Muscle layer of duodenum (tissue), 2 donors: ENCODE measurements around the gene PACC1.
A peak's percentile ranks its signal among the peaks of the same experiment; 100 is the strongest.

Experiments
- H3K27ac ChIP-seq: one replicate; pipeline ENCODE4 v1.7.0; 2013; ENCODE audit warnings: mild to moderate bottlenecking, low read length
- H3K27me3 ChIP-seq: one replicate; pipeline ENCODE4 v1.7.0; 2013; ENCODE audit warnings: low read depth, mild to moderate bottlenecking, control low read depth, low read length
- H3K36me3 ChIP-seq, 2 donors: one replicate each; pipeline ENCODE4 v1.7.0; 2013; ENCODE audit warnings: low read length in 2 of 2, control low read depth in 1 of 2, mild to moderate bottlenecking in 1 of 2; ENCODE audit not compliant: insufficient read depth in 2 of 2, control insufficient read depth in 1 of 2
- H3K4me1 ChIP-seq, 2 donors: one replicate each; pipeline ENCODE4 v1.7.0; 2013; ENCODE audit warnings: low read length in 2 of 2, mild to moderate bottlenecking in 2 of 2, control low read depth in 1 of 2, moderate library complexity in 1 of 2; ENCODE audit not compliant: insufficient read depth in 2 of 2, control insufficient read depth in 1 of 2
- H3K4me3 ChIP-seq, 2 donors: one replicate each; pipeline ENCODE4 v1.7.0; 2013; ENCODE audit warnings: low read length in 2 of 2, low read depth in 1 of 2, mild to moderate bottlenecking in 1 of 2
- H3K9me3 ChIP-seq, 2 donors: one replicate each; pipeline ENCODE4 v1.7.0; 2013; ENCODE audit warnings: low read length in 2 of 2, control low read depth in 1 of 2, mild to moderate bottlenecking in 1 of 2; ENCODE audit not compliant: control insufficient read depth in 1 of 2
- donor health status: healthy.

PACC1 gene

DNA sequence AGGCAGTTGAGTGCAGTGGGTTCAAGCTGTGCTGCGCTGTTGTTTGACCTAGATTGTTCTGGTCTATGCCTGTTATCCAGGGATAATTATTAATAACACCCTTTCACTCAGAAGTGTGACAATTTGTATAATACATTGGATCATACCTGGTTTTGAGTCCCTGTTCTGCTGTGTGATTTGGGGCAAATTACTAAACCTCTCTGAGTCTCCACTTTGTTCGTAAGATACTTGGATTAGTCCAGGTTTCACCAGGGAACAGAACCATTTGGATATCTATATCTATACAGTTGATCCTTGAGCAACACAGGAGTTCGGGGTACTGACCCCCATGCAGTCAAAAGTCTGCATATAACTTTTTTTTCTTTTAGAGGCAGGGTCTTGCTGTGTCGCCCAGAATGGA, 20.3 kb upstream of the PACC1 start:
- no peaks in the 10 kb centered on the region for H3K27me3 ChIP-seq
- H3K36me3 ChIP-seq, result no peaks in the 10 kb centered on the region
- no peak overlapping the region for H3K27ac ChIP-seq
- H3K4me3 ChIP-seq, result no peak overlapping the region
- peaks cover 6 to 18% of the 10 kb centered on the region in 2 donors for H3K4me1 ChIP-seq
- no peaks in the 10 kb centered on the region for H3K9me3 ChIP-seq

DNA sequence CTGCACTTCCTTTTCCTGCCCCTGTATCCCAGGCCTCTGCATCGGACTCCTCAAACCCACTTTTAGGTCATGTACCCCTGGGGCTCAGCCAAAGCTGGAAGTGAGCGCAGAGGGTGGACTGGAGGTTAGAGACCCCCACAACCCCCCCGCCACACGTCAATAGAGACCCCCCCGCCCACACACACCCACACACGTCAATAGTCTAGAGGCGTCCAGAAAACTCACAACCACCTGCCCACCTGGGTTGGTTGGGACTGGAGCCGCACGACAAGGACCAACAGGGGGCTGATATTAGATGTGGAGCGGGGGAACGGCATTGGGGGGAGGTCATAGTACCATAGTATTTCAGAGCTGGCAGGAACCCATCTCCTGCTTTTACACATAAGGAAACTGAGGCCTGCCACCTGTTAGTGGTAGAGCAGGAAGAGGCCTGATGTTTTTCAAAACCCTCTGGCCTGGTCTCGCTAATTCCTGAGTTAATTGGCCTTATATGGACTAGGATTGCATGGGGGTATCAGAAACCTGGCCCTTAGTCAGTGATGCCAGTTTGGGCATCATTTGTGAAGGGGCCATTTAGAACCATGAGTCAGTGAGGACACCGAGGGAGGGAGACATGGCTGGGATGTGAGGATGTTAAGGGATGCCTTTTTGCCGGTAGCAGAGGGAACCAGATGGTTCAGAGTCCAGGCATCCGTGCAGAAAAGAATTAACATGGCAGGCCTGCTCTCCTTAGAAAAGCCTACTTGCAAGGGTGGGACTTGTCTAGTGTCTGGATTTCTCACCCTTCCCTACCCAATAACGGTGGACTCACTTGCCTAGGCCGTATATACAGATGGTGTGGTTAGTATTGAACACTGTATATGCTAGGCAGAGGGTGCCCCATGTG, 19.1 kb upstream of the PACC1 start:
- peak overlapping the region; percentile 75 to 80 for H3K4me3 ChIP-seq
- no peaks in the 10 kb centered on the region for H3K27me3 ChIP-seq
- peak overlapping the region; percentile 51 for H3K27ac ChIP-seq
- peaks cover 6 to 18% of the 10 kb centered on the region in 2 donors for H3K4me1 ChIP-seq
- H3K36me3 ChIP-seq, result no peaks in the 10 kb centered on the region
- no peaks in the 10 kb centered on the region for H3K9me3 ChIP-seq

DNA sequence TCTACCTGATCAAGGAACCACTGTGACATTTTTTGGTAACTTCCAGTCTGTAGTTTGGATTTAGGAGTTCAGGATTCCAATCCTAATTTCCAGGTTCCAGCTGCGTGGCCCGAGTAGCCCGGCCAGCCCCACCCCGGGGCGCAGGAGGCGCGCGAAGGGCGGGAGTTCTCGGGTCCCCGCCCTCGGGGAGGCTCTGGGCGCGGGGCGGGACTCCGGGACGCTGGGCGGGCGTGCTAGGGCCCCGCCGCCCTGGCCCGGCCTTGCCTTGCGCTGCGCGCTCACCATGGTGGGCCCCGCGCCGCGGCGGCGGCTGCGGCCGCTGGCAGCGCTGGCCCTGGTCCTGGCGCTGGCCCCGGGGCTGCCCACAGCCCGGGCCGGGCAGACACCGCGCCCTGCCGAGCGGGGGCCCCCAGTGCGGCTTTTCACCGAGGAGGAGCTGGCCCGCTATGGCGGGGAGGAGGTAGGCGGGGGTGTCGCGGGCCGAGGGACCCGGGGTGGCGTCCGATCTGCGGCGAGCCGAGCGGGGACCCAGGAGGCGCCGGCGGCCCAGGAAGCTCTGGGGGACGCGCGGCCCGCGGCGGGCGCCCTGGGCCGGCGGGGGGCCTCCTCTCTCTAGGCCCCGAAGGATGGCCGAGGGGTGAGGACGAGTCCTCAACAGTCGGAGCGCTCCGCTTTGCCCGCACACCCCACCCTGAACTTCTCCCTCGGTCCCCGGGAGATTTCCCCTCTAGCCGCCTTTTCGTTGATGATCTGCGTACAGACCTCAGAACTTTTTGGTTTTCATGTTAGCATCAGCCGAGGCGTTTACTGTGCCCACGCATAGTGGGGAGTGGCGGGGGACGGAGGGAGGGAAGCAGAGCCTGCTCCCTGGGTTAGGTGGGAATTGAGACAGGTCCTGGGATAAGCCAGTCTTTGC, 18.2 kb upstream of the PACC1 start, which contains the start of gene NENF:
Gene NENF, plus strand, starts transcription at position 260 of the 916 bp plus-strand sequence. Its CDS starts 24 bp downstream, at position 284.
- H3K4me3 ChIP-seq, result peak within 1 kb of the TSS; percentile 75 to 80
- no peaks in the 10 kb centered on the region for H3K36me3 ChIP-seq
- peaks cover 6 to 18% of the 10 kb centered on the region in 2 donors for H3K4me1 ChIP-seq
- H3K27me3 ChIP-seq, result no peaks in the 10 kb centered on the region
- H3K9me3 ChIP-seq, result no peaks in the 10 kb centered on the region
- peak within 1 kb of the TSS; percentile 51 for H3K27ac ChIP-seq

DNA sequence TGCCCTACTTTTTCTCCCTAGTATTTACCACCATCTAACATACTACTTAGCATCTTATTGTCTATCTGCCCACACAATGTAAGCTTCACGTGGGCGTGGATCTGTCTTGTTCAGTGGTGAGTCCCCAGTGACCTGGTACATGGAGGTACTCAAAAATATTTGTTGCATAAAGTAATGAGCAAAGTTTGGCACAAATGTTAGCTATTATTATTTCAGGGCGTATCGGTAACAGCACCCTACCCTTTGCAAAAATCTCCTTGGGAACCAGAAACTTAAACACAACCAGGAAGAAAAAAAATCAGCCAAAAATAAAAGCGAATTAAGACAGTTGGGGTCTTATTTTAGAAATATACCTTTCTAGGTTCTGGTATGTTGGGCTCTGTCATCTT, 17.6 kb upstream of the PACC1 start:
- peak overlapping the region; percentile 49 to 80 for H3K4me3 ChIP-seq
- no peaks in the 10 kb centered on the region for H3K27me3 ChIP-seq
- peak overlapping the region; percentile 43 for H3K27ac ChIP-seq
- no peaks in the 10 kb centered on the region for H3K36me3 ChIP-seq
- H3K9me3 ChIP-seq, result no peaks in the 10 kb centered on the region
- H3K4me1 ChIP-seq, result peaks cover 6 to 18% of the 10 kb centered on the region in 2 donors

DNA sequence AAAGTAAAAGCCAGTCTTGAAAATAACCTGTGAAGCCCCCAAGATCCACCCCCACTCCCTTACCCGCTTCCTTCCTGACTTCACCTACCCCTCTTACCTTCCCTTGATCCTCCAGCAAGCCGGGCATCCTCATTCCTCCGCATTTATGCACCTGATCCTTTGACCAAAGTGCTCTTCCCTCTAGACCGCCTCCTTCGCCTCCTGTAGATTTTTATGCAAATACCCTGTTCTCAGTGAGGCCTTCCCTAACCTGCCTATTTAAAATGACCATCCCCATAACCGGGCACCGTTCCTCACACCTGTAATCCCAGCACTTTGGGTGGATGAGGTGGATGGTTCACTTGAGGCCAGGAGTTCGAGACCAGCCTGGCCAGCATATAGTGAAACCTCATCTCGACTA, 17.0 kb upstream of the PACC1 start:
- H3K4me3 ChIP-seq, result no peak overlapping the region
- no peaks in the 10 kb centered on the region for H3K27me3 ChIP-seq
- no peak overlapping the region for H3K27ac ChIP-seq
- H3K4me1 ChIP-seq, result peaks cover 6 to 18% of the 10 kb centered on the region in 2 donors
- no peaks in the 10 kb centered on the region for H3K36me3 ChIP-seq
- H3K9me3 ChIP-seq, result no peaks in the 10 kb centered on the region

DNA sequence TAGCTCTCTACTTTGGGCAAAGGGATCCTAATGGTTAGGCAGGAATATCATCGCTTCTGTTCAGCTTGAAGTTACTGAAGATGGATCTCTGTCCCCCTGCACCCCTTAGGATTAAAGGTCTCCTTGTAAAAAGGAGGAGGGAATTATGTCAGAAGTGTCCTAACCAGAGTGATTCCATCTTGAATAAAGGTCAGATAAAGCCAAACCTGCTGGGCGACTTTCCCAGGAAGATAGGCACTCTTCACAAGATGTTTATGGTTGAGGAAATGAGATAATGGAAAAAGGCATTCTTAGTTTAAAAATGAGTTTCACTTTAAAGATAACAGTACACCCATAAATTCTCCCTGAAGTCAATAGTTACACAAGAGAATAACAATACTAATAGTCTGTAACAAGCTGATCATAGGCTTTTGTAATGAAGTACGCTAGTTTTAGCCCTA, 16.3 kb upstream of the PACC1 start:
- no peaks in the 10 kb centered on the region for H3K27me3 ChIP-seq
- no peak overlapping the region for H3K27ac ChIP-seq
- H3K4me3 ChIP-seq, result no peak overlapping the region
- H3K9me3 ChIP-seq, result no peaks in the 10 kb centered on the region
- H3K36me3 ChIP-seq, result no peaks in the 10 kb centered on the region
- peaks cover 6 to 18% of the 10 kb centered on the region in 2 donors for H3K4me1 ChIP-seq

DNA sequence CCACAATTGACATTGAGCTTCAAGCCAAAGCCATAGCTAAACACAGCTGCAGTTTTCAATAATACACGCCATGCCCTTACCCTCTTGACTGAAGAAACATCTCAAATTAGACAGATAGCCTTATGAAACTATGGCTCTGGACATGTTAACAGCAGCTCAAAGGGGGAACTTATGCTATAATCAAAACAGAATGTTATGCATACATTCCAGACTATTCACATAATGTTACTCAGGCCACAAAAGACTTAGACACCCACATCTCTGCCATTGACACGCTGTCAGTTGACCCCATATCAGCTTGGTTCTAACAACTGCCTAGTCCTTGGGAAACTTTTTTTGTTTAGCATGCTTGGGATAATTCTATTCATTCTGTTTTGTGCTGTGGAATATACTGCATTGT, 15.7 kb upstream of the PACC1 start:
- Histone ChIP-seq H3K27ac (no peak overlapping the region), H3K27me3 (no peaks in the 10 kb centered on the region), H3K4me3 (no peak overlapping the region), H3K4me1 (peaks cover 6 to 17% of the 10 kb centered on the region in 2 donors), H3K36me3 (no peaks in the 10 kb centered on the region), H3K9me3 (no peaks in the 10 kb centered on the region)

DNA sequence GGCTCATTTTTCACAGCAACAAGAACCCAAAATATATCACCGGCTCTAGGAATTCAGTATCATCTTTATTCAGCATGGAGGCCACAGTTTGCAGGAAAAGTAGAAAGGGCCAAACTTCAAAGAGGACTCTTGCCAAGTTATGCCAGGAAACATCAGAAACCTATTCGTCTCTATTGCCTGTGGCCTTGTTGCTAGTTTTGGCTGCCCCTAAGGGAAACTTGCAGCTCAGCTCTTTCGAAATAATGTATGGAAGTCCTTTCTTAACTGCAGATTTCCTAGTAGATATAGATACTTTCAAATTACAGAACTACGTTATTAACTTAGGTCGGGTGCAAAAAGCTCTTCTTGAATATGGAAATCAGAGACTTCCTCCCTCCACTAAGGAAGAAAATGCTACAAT, 13.8 kb upstream of the PACC1 start:
- Histone ChIP-seq H3K36me3 (no peaks in the 10 kb centered on the region), H3K4me1 (peaks cover 6% of the 10 kb centered on the region in 2 donors), H3K27me3 (no peaks in the 10 kb centered on the region), H3K4me3 (no peak overlapping the region), H3K9me3 (no peaks in the 10 kb centered on the region), H3K27ac (no peak overlapping the region)

DNA sequence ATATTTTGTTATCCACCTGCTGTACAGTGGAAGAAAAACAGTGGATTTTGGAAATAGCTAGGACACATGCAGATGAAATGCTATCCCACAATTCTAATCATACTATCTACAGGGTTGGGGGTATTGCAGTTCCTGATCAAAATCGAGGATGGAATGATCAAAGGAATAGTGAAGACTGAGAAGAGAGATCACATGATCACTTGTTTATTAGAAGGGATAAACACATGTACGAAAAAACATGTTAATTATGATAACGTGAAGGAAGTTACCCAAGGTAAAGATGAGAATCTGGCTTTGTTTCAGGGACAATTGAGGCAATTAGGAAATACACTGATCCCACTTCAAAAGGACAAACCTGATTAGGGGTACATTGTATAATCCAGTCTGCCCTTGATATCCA, 9.2 kb upstream of the PACC1 start:
- Histone ChIP-seq H3K4me3 (no peak overlapping the region), H3K36me3 (no peaks in the 10 kb centered on the region)

DNA sequence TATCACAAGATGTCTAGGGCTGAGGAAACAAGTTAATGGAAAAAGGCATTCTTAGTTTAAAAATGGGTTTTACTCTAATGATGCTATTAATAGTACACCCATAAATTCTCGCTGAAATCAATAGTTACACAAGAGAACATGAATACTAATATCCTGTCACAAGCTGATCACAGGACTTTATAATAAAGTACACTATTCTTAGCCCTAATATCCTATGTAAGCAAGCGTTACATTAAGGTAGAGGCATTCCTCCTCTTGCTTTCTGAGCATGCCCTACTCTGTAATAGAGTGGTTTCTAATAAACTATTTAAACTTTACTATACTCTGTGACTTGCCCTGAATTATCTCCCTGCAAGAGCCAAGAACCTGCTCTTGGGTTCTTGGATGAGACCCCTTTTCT, 6.5 kb upstream of the PACC1 start:
- Histone ChIP-seq H3K9me3 (no peaks in the 10 kb centered on the region), H3K27ac (no peak overlapping the region), H3K4me3 (no peak overlapping the region), H3K4me1 (no peaks in the 10 kb centered on the region), H3K36me3 (no peaks in the 10 kb centered on the region), H3K27me3 (no peaks in the 10 kb centered on the region)

More for the DNA sequence above, 9.2 kb upstream of the PACC1 start:
- Histone ChIP-seq H3K27ac (no peak overlapping the region), H3K27me3 (no peaks in the 10 kb centered on the region), H3K4me1 (no peaks in the 10 kb centered on the region), H3K9me3 (no peaks in the 10 kb centered on the region)
